ENCODE results near the gene GOLIM4. TPM values are rescaled to one million over a fixed set of nuclear protein-coding genes. Genes with fewer than 3 reads are reported as not detected.

The GOLIM4 gene
- total and polyA plus RNA-seq, 2 of the 13 experiments (the other 11 are each of a cell fraction or from before 2014, with no cell fraction given), result 10.9 to 47.7 TPM

- TF ChIP-seq, protein P1, sequence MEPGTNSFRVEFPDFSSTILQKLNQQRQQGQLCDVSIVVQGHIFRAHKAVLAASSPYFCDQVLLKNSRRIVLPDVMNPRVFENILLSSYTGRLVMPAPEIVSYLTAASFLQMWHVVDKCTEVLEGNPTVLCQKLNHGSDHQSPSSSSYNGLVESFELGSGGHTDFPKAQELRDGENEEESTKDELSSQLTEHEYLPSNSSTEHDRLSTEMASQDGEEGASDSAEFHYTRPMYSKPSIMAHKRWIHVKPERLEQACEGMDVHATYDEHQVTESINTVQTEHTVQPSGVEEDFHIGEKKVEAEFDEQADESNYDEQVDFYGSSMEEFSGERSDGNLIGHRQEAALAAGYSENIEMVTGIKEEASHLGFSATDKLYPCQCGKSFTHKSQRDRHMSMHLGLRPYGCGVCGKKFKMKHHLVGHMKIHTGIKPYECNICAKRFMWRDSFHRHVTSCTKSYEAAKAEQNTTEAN (CRISPR knock-in tag; conservative IDR thresholded peaks at IDR 0.05), result peak; percentile 6; the same call in 1 of the 2 replicates
- TF ChIP-seq, protein P2, sequence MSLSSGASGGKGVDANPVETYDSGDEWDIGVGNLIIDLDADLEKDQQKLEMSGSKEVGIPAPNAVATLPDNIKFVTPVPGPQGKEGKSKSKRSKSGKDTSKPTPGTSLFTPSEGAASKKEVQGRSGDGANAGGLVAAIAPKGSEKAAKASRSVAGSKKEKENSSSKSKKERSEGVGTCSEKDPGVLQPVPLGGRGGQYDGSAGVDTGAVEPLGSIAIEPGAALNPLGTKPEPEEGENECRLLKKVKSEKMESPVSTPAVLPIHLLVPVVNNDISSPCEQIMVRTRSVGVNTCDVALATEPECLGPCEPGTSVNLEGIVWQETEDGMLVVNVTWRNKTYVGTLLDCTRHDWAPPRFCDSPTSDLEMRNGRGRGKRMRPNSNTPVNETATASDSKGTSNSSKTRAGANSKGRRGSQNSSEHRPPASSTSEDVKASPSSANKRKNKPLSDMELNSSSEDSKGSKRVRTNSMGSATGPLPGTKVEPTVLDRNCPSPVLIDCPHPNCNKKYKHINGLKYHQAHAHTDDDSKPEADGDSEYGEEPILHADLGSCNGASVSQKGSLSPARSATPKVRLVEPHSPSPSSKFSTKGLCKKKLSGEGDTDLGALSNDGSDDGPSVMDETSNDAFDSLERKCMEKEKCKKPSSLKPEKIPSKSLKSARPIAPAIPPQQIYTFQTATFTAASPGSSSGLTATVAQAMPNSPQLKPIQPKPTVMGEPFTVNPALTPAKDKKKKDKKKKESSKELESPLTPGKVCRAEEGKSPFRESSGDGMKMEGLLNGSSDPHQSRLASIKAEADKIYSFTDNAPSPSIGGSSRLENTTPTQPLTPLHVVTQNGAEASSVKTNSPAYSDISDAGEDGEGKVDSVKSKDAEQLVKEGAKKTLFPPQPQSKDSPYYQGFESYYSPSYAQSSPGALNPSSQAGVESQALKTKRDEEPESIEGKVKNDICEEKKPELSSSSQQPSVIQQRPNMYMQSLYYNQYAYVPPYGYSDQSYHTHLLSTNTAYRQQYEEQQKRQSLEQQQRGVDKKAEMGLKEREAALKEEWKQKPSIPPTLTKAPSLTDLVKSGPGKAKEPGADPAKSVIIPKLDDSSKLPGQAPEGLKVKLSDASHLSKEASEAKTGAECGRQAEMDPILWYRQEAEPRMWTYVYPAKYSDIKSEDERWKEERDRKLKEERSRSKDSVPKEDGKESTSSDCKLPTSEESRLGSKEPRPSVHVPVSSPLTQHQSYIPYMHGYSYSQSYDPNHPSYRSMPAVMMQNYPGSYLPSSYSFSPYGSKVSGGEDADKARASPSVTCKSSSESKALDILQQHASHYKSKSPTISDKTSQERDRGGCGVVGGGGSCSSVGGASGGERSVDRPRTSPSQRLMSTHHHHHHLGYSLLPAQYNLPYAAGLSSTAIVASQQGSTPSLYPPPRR (CRISPR knock-in tag; IDR thresholded peaks at IDR 0.05; ENCODE audit: borderline replicate concordance), result no peak
- TF ChIP-seq TGIF2 (CRISPR knock-in tag; IDR thresholded peaks at IDR 0.05) (peak; percentile 40; the same call in 1 of the 2 replicates), KAT2B (IDR thresholded peaks at IDR 0.05; ENCODE audit: borderline replicate concordance, low read depth, low read length) (no peak), ARHGAP35 (CRISPR knock-in tag; IDR thresholded peaks at IDR 0.05; ENCODE audit: borderline replicate concordance) (no peak), ZNF557 (CRISPR knock-in tag; IDR thresholded peaks at IDR 0.05) (no peak), ZBTB25 (CRISPR knock-in tag; IDR thresholded peaks at IDR 0.05) (0 out of 2 replicates have a peak, but pooled peaks have one; percentile 27), FLYWCH1 (CRISPR knock-in tag; IDR thresholded peaks at IDR 0.05) (no peak), ZNF431 (CRISPR knock-in tag; IDR thresholded peaks at IDR 0.05; ENCODE audit: borderline replicate concordance, low read depth) (0 out of 2 replicates have a peak, but pooled peaks have one; percentile 16), MXI1 (IDR thresholded peaks at IDR 0.05; ENCODE audit: borderline replicate concordance, low read depth, low read length) (peak; percentile 28; the same call in 1 of the 3 replicates), DMAP1 (CRISPR knock-in tag; IDR thresholded peaks at IDR 0.05) (peak; percentile 85), LCORL (IDR thresholded peaks at IDR 0.05) (no peak), LCORL (CRISPR knock-in tag; IDR thresholded peaks at IDR 0.05) (0 out of 2 replicates have a peak, but pooled peaks have one; percentile 30), ELK4 (CRISPR knock-in tag; IDR thresholded peaks at IDR 0.05; ENCODE audit: borderline replicate concordance) (no peak), ZNF124 (CRISPR knock-in tag; IDR thresholded peaks at IDR 0.05) (no peak), PHF20 (CRISPR knock-in tag; IDR thresholded peaks at IDR 0.05) (peak; percentile 58; the same call in 1 of the 2 replicates), PITX1 (CRISPR knock-in tag; IDR thresholded peaks at IDR 0.05) (peak; percentile 12; the same call in 1 of the 2 replicates)
- TF ChIP-seq, protein P3, sequence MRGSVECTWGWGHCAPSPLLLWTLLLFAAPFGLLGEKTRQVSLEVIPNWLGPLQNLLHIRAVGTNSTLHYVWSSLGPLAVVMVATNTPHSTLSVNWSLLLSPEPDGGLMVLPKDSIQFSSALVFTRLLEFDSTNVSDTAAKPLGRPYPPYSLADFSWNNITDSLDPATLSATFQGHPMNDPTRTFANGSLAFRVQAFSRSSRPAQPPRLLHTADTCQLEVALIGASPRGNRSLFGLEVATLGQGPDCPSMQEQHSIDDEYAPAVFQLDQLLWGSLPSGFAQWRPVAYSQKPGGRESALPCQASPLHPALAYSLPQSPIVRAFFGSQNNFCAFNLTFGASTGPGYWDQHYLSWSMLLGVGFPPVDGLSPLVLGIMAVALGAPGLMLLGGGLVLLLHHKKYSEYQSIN (CRISPR knock-in tag; IDR thresholded peaks at IDR 0.05; ENCODE audit: borderline replicate concordance), result peak; percentile 71; the same call in 1 of the 2 replicates
- TF ChIP-seq, protein P4, sequence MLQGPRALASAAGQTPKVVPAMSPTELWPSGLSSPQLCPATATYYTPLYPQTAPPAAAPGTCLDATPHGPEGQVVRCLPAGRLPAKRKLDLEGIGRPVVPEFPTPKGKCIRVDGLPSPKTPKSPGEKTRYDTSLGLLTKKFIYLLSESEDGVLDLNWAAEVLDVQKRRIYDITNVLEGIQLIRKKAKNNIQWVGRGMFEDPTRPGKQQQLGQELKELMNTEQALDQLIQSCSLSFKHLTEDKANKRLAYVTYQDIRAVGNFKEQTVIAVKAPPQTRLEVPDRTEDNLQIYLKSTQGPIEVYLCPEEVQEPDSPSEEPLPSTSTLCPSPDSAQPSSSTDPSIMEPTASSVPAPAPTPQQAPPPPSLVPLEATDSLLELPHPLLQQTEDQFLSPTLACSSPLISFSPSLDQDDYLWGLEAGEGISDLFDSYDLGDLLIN (CRISPR knock-in tag; IDR thresholded peaks at IDR 0.05; ENCODE audit: borderline replicate concordance), result 0 out of 2 replicates have a peak, but pooled peaks have one; percentile 54
These were observed 507 bp upstream of the GOLIM4 start (continued) for GRCh38 chr3:168096210-168096652.

Data from HepG2 (cell line).